GM19240 (cell line): ENCODE measurements around the gene SPCS2.
"Not testable (repeated sequence)": the region's sequence is repeated elsewhere in the genome, so short reads cannot be mapped to it uniquely, and the experiment has no call there.

ENCODE experiments used
- DNase-seq: peaks from one replicate; pipeline ENCODE4 v3.0.0; 2011; ENCODE audit warnings: low spot score; ENCODE audit not compliant: insufficient read length

The SPCS2 gene

GRCh38 chr11:75000975-75001354, 51.9 kb downstream of the SPCS2 start:
- DNase-seq, result no peak

- DNase-seq, result no peak
These were observed 52.6 kb downstream of the SPCS2 start for GRCh38 chr11:75001686-75002085.

GRCh38 chr11:75002516-75002915, 53.5 kb downstream of the SPCS2 start:
- no peak for DNase-seq

GRCh38 chr11:75004215-75004614, 55.1 kb downstream of the SPCS2 start:
- no peak for DNase-seq

- DNase-seq, result no peak
These were observed 62.3 kb downstream of the SPCS2 start for GRCh38 chr11:75011357-75011756.

GRCh38 chr11:75011872-75012271, 62.8 kb downstream of the SPCS2 start:
- no peak for DNase-seq

- DNase-seq, result no peak
These were observed 64.0 kb downstream of the SPCS2 start for GRCh38 chr11:75013051-75013450.

- no peak for DNase-seq
These were observed 65.1 kb downstream of the SPCS2 start for GRCh38 chr11:75014129-75014528.

- DNase-seq, result not testable (repeated sequence)
These were observed 70.1 kb downstream of the SPCS2 start for GRCh38 chr11:75019200-75019599.

GRCh38 chr11:75020328-75020727, 71.3 kb downstream of the SPCS2 start:
- not testable (repeated sequence) for DNase-seq

- no peak for DNase-seq
These were observed 73.2 kb downstream of the SPCS2 start for GRCh38 chr11:75022296-75022695.

- DNase-seq, result peak; percentile 74
These were observed 73.8 kb downstream of the SPCS2 start for GRCh38 chr11:75022759-75023396.

- DNase-seq, result no peak
These were observed 74.5 kb downstream of the SPCS2 start for GRCh38 chr11:75023446-75024067.

GRCh38 chr11:75024068-75024449, 75.0 kb downstream of the SPCS2 start:
- DNase-seq, result no peak

GRCh38 chr11:75024764-75025211, 75.7 kb downstream of the SPCS2 start:
- DNase-seq, result no peak

- DNase-seq, result no peak
These were observed 76.5 kb downstream of the SPCS2 start for GRCh38 chr11:75025561-75025960.

GRCh38 chr11:75028321-75028720, 79.3 kb downstream of the SPCS2 start:
- no peak for DNase-seq
